ENCODE measurements around the gene KDM5C. TPM values are rescaled to one million over a fixed set of nuclear protein-coding genes. Genes with fewer than 3 reads are reported as not detected.

The KDM5C gene
- total RNA-seq, 2 donors from 2014 or later: 57.4 to 101 TPM

- H3K27ac ChIP-seq: no peak overlapping the region
- H3K4me1 ChIP-seq (ENCODE audit: control insufficient read depth in 1 of 2, low read depth in 2 of 2): no peaks in the 10 kb centered on the region
- no peaks in the 10 kb centered on the region for H3K36me3 ChIP-seq
- H3K27me3 ChIP-seq (replicated peaks; ENCODE audit: insufficient read depth): no peaks in the 10 kb centered on the region
- TF ChIP-seq CTCF (IDR thresholded peaks at IDR 0.05): no peak
- DNase-seq (ENCODE audit: low spot score) (no peak), ATAC-seq (ENCODE audit: insufficient number of reproducible peaks, low FRiP score, low read depth) (no peak)
- H3K4me3 ChIP-seq: no peak overlapping the region
- no peaks in the 10 kb centered on the region for H3K9me3 ChIP-seq
Observed at GRCh38 chrX:53155512-53156206, 69.3 kb downstream of the KDM5C start.

DNA sequence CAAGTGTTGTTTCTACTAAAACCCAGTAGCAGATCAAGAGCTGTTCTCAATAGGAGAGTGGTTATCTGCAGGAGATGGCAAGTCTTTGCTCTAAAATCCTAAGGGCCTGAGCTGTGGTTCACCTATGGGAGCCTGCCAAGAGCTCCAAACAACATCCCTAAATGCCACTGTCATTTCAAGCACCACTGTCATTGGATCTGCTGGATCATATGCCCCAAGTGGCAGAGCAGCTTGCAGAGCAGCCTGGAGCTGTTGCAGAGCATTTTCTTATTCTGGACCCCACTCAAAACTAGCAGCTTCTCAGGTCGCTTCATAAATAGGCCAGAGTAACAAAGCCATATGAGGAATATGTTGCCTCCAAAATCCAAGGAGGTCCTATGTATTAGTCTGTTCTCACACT, 71.4 kb downstream of the KDM5C start:
- Histone ChIP-seq H3K27ac (no peak overlapping the region), H3K4me1 (ENCODE audit: control insufficient read depth in 1 of 2, low read depth in 2 of 2) (no peaks in the 10 kb centered on the region), H3K27me3 (replicated peaks; ENCODE audit: insufficient read depth) (no peaks in the 10 kb centered on the region), H3K36me3 (no peaks in the 10 kb centered on the region), H3K9me3 (no peaks in the 10 kb centered on the region), H3K4me3 (no peak overlapping the region)
- no peak for ATAC-seq (ENCODE audit: insufficient number of reproducible peaks, low FRiP score, low read depth)
- DNase-seq (ENCODE audit: low spot score): no peak
- no peak for TF ChIP-seq CTCF (IDR thresholded peaks at IDR 0.05)

Other genes with a start within 250 kb of the KDM5C start
- gene GPR173, start 176.4 kb downstream of the KDM5C start, total RNA-seq: 1 to 10 TPM; 2.3 to 2.7 TPM
- gene TSPYL2, start 142.8 kb downstream of the KDM5C start, total RNA-seq: 100 to 1,000 TPM in 1 of 2 donors, 10 to 100 TPM in 1; 83.0 to 117 TPM
- gene KANTR, start 131.1 kb downstream of the KDM5C start, total RNA-seq: 10 to 100 TPM; 25.9 to 28.6 TPM
- 10 to 100 TPM; 12.2 to 21.1 TPM for gene IQSEC2, start 56.4 kb upstream of the KDM5C start, total RNA-seq
- 10 to 100 TPM; 32.6 to 53.1 TPM for gene SMC1A, start 197.4 kb upstream of the KDM5C start, total RNA-seq
- not detected for gene RIBC1, start 197.7 kb upstream of the KDM5C start, total RNA-seq
- 10 to 100 TPM; 79.7 to 82.6 TPM for gene HSD17B10, start 209.2 kb upstream of the KDM5C start, total RNA-seq

Data from thoracic aorta (tissue), 2 donors.